CD14-positive monocyte (primary cell): Measurements from ENCODE around the gene TNFRSF11A. TPM values are rescaled to one million over a fixed set of nuclear protein-coding genes. Genes with fewer than 3 reads are reported as not detected.
A peak's percentile ranks its signal among the peaks of the same experiment; 100 is the strongest.

Experiments used
- DNase-seq, 3 donors: peaks; one replicate each; pipeline ENCODE4 v3.0.0-alpha.2; 2011 to 2022
- H2AFZ ChIP-seq: 2 replicates; pipeline ENCODE4 v1.6.0; 2012; ENCODE audit warnings: mild to moderate bottlenecking, low read depth, low read length, inconsistent platforms; ENCODE audit not compliant: insufficient read depth, poor library complexity, severe bottlenecking
- H3K27ac ChIP-seq, 2 donors: 1 replicate in 1 of 2; 2 replicates in 1 of 2; pipeline ENCODE4 v1.5.1; 2012 to 2013; ENCODE audit warnings: low read length in 2 of 2, control low read depth in 1 of 2, inconsistent platforms in 1 of 2, low read depth in 1 of 2, mild to moderate bottlenecking in 1 of 2
- H3K27me3 ChIP-seq, 2 donors: one replicate each; pipeline versions ENCODE4 v1.6.0 to v1.6.1; 2011 to 2013; ENCODE audit warnings: low read length in 2 of 2; ENCODE audit not compliant: control insufficient read depth in 2 of 2, insufficient read depth in 2 of 2
- H3K36me3 ChIP-seq, 2 donors: replicated peaks in 1 of 2; 1 replicate in 1 of 2; 2 replicates in 1 of 2; pipeline versions ENCODE4 v1.5.1 to v1.6.1; 2012 to 2013; ENCODE audit warnings: low read length in 2 of 2, control low read depth in 1 of 2, inconsistent platforms in 1 of 2, mild to moderate bottlenecking in 1 of 2; ENCODE audit not compliant: insufficient read depth in 2 of 2, control insufficient read depth in 1 of 2
- H3K4me1 ChIP-seq, 2 donors: 1 replicate in 1 of 2; 2 replicates in 1 of 2; pipeline versions ENCODE4 v1.5.1 to v1.6.1; 2012 to 2013; ENCODE audit warnings: low read length in 2 of 2, control low read depth in 1 of 2, inconsistent platforms in 1 of 2, mild to moderate bottlenecking in 1 of 2, moderate library complexity in 1 of 2; ENCODE audit not compliant: insufficient read depth in 2 of 2, control insufficient read depth in 1 of 2
- H3K4me2 ChIP-seq: replicated peaks from 2 replicates; pipeline ENCODE3; 2012; ENCODE audit warnings: low read length, moderate library complexity, mild to moderate bottlenecking; ENCODE audit not compliant: poor library complexity, severe bottlenecking; ENCODE audit errors: extremely low read depth
- H3K4me3 ChIP-seq, 3 experiments: fragments of 200-600 bp in 1 of 3; sonication (generic) in 1 of 3; replicated peaks in 1 of 3; 1 replicate in 2 of 3; 2 replicates in 1 of 3; pipeline ENCODE4 v1.5.1; 2011 to 2013; ENCODE audit warnings: low read length in 3 of 3, mild to moderate bottlenecking in 3 of 3, control low read depth in 2 of 3, low read depth in 2 of 3, inconsistent platforms in 1 of 3, moderate library complexity in 1 of 3
- H3K79me2 ChIP-seq: 2 replicates; pipeline ENCODE4 v1.6.0; 2012; ENCODE audit warnings: mild to moderate bottlenecking, control low read depth, inconsistent platforms, low read length, moderate library complexity; ENCODE audit not compliant: insufficient read depth
- H3K9ac ChIP-seq: 2 replicates; pipeline ENCODE4 v1.6.0; 2017; ENCODE audit warnings: low read length, mild to moderate bottlenecking; ENCODE audit not compliant: insufficient read depth, poor library complexity, severe bottlenecking
- H3K9me3 ChIP-seq, 2 donors: replicated peaks in 1 of 2; 1 replicate in 1 of 2; 2 replicates in 1 of 2; pipeline versions ENCODE4 v1.5.1 to v1.6.1; 2012 to 2013; ENCODE audit warnings: low read length in 2 of 2, control low read depth in 1 of 2; ENCODE audit not compliant: control insufficient read depth in 1 of 2, insufficient read depth in 1 of 2
- H4K20me1 ChIP-seq: 2 replicates; pipeline ENCODE4 v1.6.0; 2012; ENCODE audit warnings: mild to moderate bottlenecking, low read length, control low read depth, moderate library complexity; ENCODE audit not compliant: insufficient read depth
- H3K27ac Mint-ChIP-seq, 7 donors: one replicate each; pipeline ENCODE4 v1.8.0; 2020; ENCODE audit warnings: mild to moderate bottlenecking in 7 of 7, mixed read lengths in 7 of 7, moderate library complexity in 6 of 7, inconsistent platforms in 2 of 7
- H3K27me3 Mint-ChIP-seq, 3 donors: one replicate each; pipeline ENCODE4 v1.8.0; 2021 to 2022; ENCODE audit warnings: low read depth in 3 of 3, mild to moderate bottlenecking in 3 of 3, mixed read lengths in 3 of 3, moderate library complexity in 3 of 3, inconsistent platforms in 1 of 3
- H3K36me3 Mint-ChIP-seq, 2 donors: one replicate each; pipeline ENCODE4 v1.8.0; 2020; ENCODE audit warnings: mixed read lengths in 2 of 2, inconsistent platforms in 1 of 2, mild to moderate bottlenecking in 1 of 2
- H3K4me1 Mint-ChIP-seq: one replicate; pipeline ENCODE4 v1.8.0; 2020; ENCODE audit warnings: mild to moderate bottlenecking, mixed read lengths
- H3K4me3 Mint-ChIP-seq, 2 donors: one replicate each; pipeline ENCODE4 v1.8.0; 2020; ENCODE audit warnings: mild to moderate bottlenecking in 2 of 2, mixed read lengths in 2 of 2, moderate library complexity in 1 of 2
- H3K9me3 Mint-ChIP-seq, 7 donors: one replicate each; pipeline ENCODE4 v1.8.0; 2020 to 2022; ENCODE audit warnings: mixed read lengths in 7 of 7, mild to moderate bottlenecking in 6 of 7, moderate library complexity in 6 of 7, inconsistent platforms in 2 of 7
- WGBS: methylation state at CpG from one replicate; pipeline ENCODE4 v1.1.5; 2013; ENCODE audit warnings: missing lambda C conversion rate; ENCODE audit not compliant: insufficient coverage; 5-methylcytosine and 5-hydroxymethylcytosine counted together
- intact Hi-C, 2 donors: fragments of 100-400 bp; cut with micrococcal nuclease; formaldehyde crosslinking; loops; one replicate each; pipeline versions ENCODE4 v1.15.0 to v1.15.1; 2023
- polyA plus RNA-seq, 3 donors: library from polyadenylated mRNA; depleted of rRNA in 1 of 3; unstranded in 2 of 3; stranded (reverse) in 1 of 3; fragments of 300-500 nt in 2 of 3; fragments of >200 nt in 1 of 3; fragmentation: Illumina TruSeq in 2 of 3; gene quantifications; 1 replicate in 2 of 3; 2 replicates in 1 of 3; pipeline ENCODE4 v1.2.3, GENCODE V29; 2012 to 2021
- TF ChIP-seq, protein P1 (sequence below): fragments of 200-600 bp; IDR thresholded peaks from one replicate; pipeline ENCODE4 v1.8.0; 2022; ENCODE audit warnings: antibody characterized with exemption, mild to moderate bottlenecking

Gene TNFRSF11A
- polyA plus RNA-seq, 3 donors: 0.05 to 0.67 (median 0.24) TPM

DNA sequence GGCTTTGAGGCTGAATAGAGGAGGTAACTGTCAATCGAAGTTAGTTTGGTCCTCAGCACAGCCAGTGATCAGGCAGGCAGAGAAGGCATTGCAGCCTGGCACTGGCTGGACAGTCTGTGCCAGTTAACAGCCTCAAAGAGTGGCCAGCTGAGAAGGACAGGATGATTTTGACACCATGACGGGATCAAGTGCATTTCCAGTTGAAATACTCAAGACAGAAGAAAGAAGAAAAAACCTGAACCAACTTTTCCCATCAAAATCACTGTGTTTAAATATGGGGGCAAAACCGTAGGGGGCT is 101.0 kb downstream of the TNFRSF11A start:
- Histone ChIP-seq H3K9ac (no peak overlapping the region), H3K27me3 (no peaks in the 10 kb centered on the region), H3K9me3 (no peaks in the 10 kb centered on the region), H3K36me3 (no peaks in the 10 kb centered on the region), H3K4me1 (peaks cover 21 to 27% of the 10 kb centered on the region in 2 donors), H3K4me2 (no peak overlapping the region), H3K79me2 (no peaks in the 10 kb centered on the region), H4K20me1 (no peaks in the 10 kb centered on the region), H3K27ac (no peak overlapping the region), H3K4me3 (no peak overlapping the region), H2AFZ (no peak overlapping the region)
- Mint-ChIP-seq H3K27ac (peak overlapping the region in 2 of 7 donors; percentile 62 to 68), H3K4me1 (peaks cover 24% of the 10 kb centered on the region), H3K9me3 (peaks cover 4 to 9% (median 7%) of the 10 kb centered on the region in 7 donors), H3K36me3 (peaks cover 0 to 1% of the 10 kb centered on the region in 2 donors), H3K4me3 (no peak overlapping the region), H3K27me3 (peaks cover under 1 to 3% (median 2%) of the 10 kb centered on the region in 3 donors)
- DNase-seq: no peak
- WGBS: 50% methylated on average over 1 of the region's 3 CpGs
- intact Hi-C loops: loop anchor here (5.0 kb wide), 3 partner anchors 36 to 156 kb away; partner anchors contain the start of gene ZCCHC2 (in 2 of the 2)
- TF ChIP-seq, protein P1, sequence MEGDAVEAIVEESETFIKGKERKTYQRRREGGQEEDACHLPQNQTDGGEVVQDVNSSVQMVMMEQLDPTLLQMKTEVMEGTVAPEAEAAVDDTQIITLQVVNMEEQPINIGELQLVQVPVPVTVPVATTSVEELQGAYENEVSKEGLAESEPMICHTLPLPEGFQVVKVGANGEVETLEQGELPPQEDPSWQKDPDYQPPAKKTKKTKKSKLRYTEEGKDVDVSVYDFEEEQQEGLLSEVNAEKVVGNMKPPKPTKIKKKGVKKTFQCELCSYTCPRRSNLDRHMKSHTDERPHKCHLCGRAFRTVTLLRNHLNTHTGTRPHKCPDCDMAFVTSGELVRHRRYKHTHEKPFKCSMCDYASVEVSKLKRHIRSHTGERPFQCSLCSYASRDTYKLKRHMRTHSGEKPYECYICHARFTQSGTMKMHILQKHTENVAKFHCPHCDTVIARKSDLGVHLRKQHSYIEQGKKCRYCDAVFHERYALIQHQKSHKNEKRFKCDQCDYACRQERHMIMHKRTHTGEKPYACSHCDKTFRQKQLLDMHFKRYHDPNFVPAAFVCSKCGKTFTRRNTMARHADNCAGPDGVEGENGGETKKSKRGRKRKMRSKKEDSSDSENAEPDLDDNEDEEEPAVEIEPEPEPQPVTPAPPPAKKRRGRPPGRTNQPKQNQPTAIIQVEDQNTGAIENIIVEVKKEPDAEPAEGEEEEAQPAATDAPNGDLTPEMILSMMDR: no peak

DNA sequence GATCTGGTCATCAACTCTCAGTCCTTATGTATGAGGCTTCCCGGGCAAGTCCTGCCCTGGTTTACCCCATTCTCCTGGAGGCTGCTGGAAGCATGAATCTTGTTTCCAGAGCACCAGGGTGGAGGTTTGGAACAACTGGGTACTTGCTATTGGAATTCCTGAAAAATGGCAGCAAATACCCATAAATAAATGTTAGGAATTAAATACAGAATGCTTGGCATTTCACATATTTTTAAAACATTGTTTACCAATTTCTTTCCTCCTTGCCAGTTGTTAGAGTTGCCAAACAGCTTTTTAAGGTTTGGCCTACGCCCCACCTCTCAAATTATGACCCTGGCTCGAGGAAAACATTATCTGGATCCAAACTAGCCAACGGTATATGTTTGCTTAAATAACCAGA is 107.1 kb downstream of the TNFRSF11A start:
- no peaks in the 10 kb centered on the region for H3K9me3 ChIP-seq
- TF ChIP-seq, protein P1: no peak
- 95% methylated on average over 3 of the region's 4 CpGs for WGBS
- no peaks in the 10 kb centered on the region for H4K20me1 ChIP-seq
- H3K27ac ChIP-seq: no peak overlapping the region
- no peaks in the 10 kb centered on the region for H3K36me3 ChIP-seq
- no peaks in the 10 kb centered on the region for H3K79me2 ChIP-seq
- intact Hi-C loops: no loop called here
- H3K36me3 Mint-ChIP-seq: peaks cover 0 to 1% of the 10 kb centered on the region in 2 donors
- H3K4me1 Mint-ChIP-seq: peaks cover 17% of the 10 kb centered on the region
- peaks cover 0 to 4% (median 0%) of the 10 kb centered on the region in 3 donors for H3K27me3 Mint-ChIP-seq
- H3K9me3 Mint-ChIP-seq: peaks cover 4 to 11% (median 7%) of the 10 kb centered on the region in 7 donors
- no peak overlapping the region for H3K4me2 ChIP-seq
- H3K4me3 ChIP-seq: no peak overlapping the region
- no peaks in the 10 kb centered on the region for H3K27me3 ChIP-seq
- DNase-seq: no peak
- peaks cover 16 to 32% of the 10 kb centered on the region in 2 donors for H3K4me1 ChIP-seq
- H3K4me3 Mint-ChIP-seq: no peak overlapping the region
- no peak overlapping the region for H2AFZ ChIP-seq
- no peak overlapping the region for H3K9ac ChIP-seq
- H3K27ac Mint-ChIP-seq: no peak overlapping the region
